Superior temporal gyrus (tissue), 1 donor: ENCODE measurements around the gene PAQR9.

Experiments
- DNase-seq: peaks from one replicate; pipeline ENCODE4 v3.0.0-alpha.2; 2016; ENCODE audit errors: extremely low spot score

PAQR9 gene

GRCh38 chr3:142951794-142952193 is 11.7 kb downstream of the PAQR9 start:
- DNase-seq, result no peak

DNA sequence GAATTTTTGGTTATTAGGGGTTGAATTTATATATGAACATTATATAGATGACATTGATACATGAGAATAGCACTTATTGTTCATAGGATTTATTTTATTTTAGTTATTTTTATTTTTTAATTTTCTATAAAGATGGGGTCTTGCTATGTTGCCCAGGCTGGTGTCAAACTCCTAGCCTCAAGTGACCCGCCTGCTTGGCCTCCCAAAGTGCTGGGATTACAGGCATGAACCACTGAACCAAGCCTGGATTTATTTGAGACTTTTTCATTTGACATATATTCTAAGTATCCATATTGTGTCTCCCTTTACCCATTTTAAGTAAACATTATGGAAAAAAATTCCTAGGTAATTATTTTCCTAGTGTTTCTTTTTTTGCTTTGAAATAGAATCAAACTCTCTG is 12.5 kb downstream of the PAQR9 start:
- no peak for DNase-seq

DNA sequence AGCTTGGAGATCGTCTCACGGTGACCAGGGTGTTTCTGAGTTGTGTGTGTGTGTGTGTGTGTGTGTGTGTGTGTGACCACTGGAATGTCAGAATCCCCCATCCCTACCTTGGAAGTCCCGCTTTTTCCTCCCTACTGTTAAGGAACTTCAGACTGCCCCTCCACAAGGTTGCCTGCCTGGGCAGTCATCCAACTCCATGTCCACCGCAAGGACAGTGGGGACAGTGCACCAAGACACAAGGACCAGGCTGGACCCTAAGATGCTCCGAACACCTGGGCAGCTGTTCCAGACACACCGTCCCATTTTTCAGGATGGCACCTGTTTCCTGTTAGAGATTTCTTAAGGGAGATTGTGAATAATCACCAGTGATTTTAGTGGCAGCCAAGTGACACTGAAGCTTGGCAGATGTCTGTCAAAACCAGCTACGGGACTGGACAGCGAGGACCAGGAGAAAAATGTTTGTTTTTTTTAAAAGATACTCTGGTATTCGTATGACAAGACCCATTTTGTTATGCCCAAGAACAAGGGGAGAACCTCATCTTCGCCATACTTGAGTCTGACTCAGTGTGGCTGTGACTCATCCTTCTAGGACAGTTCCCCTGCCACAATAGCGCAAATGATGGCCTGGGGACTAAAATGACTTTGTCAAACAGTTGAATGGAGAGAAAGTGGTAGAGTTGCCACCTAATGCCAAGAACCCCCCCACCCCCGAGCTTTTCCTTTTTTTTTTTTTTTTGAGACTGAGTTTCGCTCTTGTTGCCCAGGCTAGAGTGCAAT is 15.5 kb downstream of the PAQR9 start:
- no peak for DNase-seq

DNA sequence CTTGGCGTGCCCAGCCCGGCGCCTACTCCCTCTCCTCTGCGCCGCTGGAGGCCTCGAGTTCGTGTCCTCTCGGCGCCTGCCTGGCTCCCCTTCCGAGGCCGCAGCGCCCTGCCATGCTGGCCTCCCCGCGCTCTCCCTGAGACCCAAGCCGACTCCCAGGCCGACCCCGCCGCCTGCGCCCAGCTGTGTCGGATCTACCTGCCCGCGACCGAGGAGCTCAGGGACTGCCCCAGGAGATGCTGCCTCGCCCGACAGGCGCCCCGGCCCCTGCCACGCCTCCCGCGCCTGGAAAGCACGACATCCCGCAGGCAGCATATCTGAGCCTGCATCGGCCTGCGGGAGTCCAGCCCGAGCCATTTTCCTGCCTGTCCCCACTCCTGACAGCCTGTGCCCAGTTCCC is 16.1 kb downstream of the PAQR9 start:
- no peak for DNase-seq

GRCh38 chr3:142946861-142947260 is 16.6 kb downstream of the PAQR9 start:
- DNase-seq, result no peak

DNA sequence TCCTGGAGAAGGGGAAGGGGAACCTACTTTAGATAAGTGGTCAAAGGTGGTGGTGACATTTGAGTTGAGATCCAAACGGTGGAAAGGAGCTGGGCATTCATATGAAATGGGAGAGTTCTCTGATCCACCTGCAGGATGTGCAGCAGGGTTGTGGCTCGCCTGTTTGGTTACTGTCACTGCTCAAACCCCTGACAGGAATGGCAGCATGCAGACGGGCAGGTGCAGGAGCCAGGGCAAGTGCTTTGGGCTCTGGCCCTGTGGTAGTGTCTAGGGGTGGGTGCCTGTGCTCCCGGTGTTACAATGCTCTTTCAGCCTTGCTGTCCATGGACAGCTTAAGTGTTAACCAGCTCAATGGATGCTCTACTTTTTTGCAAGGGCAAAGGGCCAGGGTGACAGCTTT is 18.5 kb downstream of the PAQR9 start:
- no peak for DNase-seq

GRCh38 chr3:142944342-142944741 is 19.1 kb downstream of the PAQR9 start:
- no peak for DNase-seq

DNA sequence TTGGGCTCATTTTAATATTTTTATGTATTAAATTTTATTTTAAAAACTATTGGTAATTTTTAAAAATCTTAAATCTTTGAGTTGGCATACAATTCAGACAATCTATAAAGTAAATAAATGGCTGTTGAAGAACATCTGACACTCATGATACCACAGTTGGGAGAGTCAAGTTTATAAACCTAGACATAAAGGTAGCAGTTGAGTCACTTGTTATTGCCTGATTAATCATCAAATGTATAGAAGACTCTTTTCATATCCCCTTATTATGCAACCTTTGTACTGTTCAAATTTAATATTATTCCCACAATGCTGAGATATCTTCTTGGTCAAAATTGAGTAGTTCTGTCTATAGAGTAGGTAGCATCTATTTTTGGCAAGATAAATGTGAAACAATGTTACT is 19.6 kb downstream of the PAQR9 start:
- DNase-seq, result no peak

DNA sequence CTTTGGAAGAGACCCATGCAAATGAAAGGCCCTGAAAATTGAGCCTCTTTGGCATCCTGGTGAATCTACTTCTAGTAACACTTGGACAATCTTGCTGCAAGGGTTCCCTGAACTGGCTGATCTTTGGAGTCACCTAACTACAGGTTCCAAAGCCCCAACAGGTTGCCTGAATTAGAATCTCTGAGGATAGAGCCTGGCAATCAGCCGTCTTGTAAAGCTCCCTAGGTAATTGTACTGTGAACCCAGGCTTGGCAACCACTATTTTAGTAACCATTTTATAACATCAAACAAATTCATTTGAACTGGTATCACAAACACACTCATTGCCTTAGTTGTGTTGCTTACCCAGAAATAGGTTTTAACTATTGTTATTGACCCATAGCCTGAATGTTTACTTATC is 20.1 kb downstream of the PAQR9 start:
- DNase-seq, result no peak

- DNase-seq, result no peak
Observed at GRCh38 chr3:142941373-142942123, 21.9 kb downstream of the PAQR9 start.

DNA sequence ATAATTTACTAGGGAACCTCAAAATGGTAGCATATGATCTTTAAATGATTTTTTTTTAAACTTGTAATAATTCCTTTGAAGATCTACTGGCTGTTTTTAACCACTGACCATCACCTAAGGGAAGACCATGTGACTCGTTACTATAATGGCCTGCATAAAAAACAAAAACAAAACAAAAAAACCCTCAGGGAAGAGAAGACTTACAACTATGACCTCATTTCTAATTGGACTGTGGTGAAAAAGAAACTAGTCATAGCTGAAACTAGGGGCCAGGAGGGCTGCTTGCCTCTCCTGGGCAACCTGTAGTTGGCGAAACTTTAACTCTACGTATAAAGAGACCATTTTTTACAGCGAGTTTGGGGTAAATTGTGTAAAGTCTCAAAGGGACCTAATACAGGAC is 23.0 kb downstream of the PAQR9 start:
- no peak for DNase-seq

DNA sequence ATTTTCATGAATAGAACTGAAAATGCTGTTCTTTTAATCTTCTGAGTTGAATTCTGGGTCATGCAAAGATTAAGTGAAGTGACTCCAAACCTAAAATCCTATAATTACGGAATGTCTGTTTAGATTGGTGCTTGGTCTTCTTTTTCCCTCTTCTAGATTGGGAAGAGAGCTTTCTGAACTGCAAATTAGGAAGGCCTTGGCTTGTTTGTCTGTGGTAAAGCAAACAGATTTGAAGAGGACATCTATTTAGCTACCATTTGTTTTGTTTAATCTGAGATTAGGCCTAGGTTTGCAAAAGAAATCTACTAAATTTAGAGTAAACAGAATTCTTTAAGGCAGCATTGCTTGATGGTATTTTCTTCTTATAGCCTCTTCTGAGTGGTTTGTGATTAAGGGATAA is 23.5 kb downstream of the PAQR9 start:
- DNase-seq, result no peak

DNA sequence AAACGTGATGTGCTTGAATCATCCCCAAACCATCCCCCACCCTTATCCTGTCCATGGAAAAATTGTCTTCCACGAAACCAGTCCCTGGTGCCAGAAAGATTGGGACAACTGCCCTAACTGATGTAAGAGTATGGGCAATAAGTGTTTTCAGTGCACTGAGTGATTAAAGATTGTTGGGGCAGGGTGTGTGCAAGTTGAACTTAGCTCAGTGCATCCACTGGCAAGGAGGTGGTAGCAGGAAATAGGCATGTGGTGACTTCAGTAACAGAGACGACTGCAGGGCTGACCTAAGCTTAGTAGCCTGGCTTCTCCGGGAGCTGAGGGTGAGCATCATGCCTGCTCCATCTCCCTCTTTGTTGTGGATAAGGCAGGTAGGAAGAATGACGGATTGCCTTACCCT is 27.5 kb downstream of the PAQR9 start:
- no peak for DNase-seq

GRCh38 chr3:142934887-142935269 is 28.6 kb downstream of the PAQR9 start:
- no peak for DNase-seq

GRCh38 chr3:142934128-142934886 is 29.2 kb downstream of the PAQR9 start:
- no peak for DNase-seq

GRCh38 chr3:142931222-142931621 is 32.3 kb downstream of the PAQR9 start:
- DNase-seq, result no peak

DNA sequence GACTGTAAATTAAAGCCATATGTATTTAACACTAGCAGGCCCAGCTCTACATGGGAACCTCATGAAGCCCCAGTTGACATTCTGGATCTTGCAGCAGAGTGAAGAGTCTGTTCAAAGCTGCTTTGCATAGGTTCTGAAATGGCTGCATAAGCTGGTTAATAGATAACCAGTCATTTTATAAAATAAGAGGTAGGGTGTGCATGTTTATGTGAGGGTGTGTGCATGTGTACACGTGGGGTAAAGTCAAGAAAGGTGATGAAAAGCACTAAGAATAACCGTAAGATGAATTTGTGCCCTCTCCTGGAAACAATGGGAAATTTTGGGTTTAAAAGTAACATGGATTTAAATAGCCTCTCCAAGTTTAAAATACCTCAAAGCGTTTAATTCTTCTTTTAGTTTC is 33.0 kb downstream of the PAQR9 start:
- DNase-seq, result no peak

DNA sequence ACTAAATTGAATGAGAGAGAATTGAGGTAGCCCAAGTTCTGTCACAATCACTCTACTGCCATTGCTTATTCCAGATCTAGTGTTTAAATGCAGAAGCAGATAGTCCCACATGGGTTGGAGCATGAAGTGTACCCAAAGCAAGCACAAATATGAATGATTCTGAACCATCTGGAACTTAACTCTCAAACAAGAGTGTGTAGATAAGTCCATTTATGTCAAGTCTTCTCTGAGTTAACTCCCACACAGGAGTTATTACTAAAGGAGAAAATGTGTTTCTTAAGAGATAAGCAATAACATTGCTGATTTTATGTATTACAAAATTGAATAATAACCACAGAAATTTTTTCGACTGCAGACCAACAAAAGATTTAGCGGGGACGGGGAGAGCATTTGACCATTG is 33.6 kb downstream of the PAQR9 start:
- DNase-seq, result no peak

DNA sequence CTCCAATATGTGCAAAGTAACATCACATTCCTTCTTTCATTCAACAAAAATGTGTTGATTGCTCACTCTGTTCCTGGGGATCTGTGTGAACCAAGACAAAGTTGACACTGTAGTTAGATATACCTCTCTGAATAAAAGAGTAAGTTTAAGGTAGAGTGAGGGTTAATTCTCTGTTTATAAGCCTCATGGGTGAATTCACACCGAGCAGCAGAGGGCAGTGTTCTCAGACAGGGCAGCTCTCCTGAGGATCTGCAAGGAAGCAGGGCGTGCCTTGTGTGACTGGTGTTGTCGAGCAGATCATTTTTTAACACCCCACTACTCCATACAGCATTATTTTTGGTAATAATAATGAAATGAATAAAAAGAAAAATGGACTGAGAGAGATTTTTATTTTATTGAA is 34.4 kb downstream of the PAQR9 start:
- no peak for DNase-seq

DNA sequence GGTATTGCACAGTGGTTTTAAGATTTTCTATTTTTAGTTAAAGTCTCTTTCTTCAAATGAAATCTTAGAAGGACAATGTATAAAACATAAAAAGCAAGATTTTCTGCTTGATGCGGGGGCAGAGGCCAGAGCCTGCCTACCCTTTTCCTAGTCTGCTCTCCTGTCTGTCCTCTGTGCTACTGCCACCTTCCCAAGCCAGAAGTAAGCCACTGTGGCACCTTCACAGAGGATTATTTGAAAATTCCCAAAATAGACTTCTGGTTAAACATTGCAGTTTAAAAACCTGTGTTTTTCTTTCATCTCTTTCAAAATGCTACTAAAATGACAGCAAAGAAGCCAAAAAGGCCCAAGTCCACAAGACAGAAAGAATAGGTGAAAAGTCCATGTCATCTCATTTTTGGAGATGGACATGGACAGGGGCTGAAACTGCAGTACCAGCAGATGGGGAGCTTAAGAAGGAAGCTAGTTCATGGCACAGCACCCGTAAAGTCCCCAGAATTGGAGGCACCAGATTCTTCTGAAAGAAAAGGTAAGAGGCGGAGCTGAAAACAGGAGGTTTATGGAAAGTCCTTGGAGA is 37.0 kb downstream of the PAQR9 start:
- DNase-seq, result no peak

- DNase-seq, result no peak
Observed at GRCh38 chr3:142925140-142925539, 38.3 kb downstream of the PAQR9 start.

GRCh38 chr3:142923694-142924093 is 39.8 kb downstream of the PAQR9 start:
- no peak for DNase-seq
